8988T (cell line): ENCODE data around the gene HLCS.

Source experiments
- DNase-seq: peaks from one replicate; pipeline ENCODE4 v3.0.0; 2011

HLCS gene

DNA sequence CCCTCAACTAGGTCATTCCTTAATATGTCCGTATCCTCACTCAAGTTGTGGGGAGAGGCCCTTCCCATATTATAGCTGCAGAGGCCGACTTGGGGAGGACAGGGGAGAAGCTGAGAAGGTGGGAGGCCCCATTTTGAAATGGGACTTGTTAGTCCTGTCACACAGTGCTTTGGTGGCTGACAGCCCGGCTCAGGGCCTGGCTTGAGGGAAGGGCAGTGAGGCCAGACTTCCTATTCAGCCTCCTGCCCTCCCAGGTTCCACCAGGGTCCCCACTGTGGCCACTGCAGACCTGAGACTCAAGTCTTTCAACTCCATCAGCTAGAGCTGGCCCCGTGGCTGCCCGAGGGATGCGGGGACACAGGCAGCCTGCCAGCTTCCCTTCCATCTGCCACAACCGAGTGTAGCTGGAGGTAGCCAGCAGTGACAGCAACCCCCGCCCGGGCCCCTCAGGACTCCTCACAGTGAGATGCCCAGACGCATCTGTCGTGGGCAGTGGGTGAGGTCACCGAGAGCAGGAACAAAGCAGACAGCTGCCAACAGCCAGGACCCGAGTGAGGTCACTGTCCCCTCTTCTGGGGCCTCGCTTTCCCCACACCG is 230.6 kb downstream of the HLCS start:
- DNase-seq, result no peak

GRCh38 chr21:36735201-36735515 is 231.3 kb downstream of the HLCS start:
- DNase-seq, result no peak

- DNase-seq, result no peak
Observed at GRCh38 chr21:36734367-36735200, 231.9 kb downstream of the HLCS start.

DNA sequence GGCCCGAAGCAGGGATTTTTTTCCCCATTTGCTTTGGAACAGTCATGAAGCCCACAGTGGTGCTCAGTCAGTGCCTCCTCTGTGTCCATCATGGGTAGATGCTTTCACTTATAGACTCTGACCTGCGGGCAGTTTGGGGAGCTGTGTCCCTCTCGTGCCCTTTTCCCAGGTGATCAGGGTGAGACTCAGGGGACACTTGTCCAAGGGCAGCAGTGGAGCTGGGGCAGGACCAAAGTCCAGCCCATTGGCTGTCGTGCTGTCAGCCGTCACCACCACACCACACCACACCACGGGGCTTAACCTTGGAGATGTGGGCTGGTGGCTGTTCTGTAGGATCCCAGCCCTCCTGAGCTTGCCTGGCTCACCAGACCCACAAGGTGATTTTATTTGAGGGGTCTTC is 232.6 kb downstream of the HLCS start:
- no peak for DNase-seq

- DNase-seq, result no peak
Observed at GRCh38 chr21:36732761-36733160, 233.7 kb downstream of the HLCS start.

- no peak for DNase-seq
Observed at GRCh38 chr21:36732217-36732616, 234.3 kb downstream of the HLCS start.

DNA sequence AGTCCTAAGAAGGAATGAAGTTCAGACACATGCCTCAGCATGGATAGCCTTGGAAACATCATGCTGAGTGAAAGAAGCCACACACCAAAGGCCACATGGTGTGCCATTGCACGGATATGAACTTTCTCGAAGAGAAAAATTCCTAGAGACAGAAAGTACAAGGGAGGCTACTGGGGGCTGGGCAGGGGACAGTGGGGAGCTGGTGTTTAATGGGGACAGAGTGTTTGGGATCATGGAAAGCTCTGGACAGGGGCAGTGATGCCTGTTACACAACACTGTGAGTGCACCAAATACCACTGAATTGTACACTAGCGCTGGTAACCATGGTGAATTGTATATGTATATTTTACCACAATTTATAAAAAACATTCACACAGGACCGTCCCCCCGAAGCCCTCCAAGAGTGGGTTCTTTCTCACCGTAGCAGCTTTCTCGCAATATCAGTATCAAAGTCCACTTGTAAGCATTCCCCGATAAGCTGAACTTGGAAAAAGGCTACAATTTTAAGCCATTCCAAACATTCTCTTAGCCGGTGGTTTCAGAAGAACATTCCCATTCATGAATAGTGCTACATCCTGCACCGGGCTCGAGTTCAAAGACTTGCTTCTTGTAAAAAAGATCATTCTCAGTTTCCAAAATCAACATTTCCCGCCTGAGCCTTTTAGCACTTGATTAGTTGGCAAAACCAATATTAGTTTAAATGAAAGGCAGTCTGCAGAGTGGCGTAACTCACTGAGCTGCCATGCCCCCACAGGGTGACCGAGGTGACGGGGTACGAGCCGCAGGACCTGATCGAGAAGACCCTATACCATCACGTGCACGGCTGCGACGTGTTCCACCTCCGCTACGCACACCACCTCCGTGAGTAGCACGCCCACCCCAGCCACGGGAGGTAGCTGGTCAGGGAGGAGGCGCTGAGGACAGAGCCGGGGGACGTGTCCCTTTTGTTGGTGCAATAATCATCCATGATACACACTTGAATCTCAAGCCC is 235.9 kb downstream of the HLCS start:
- DNase-seq, result no peak

DNA sequence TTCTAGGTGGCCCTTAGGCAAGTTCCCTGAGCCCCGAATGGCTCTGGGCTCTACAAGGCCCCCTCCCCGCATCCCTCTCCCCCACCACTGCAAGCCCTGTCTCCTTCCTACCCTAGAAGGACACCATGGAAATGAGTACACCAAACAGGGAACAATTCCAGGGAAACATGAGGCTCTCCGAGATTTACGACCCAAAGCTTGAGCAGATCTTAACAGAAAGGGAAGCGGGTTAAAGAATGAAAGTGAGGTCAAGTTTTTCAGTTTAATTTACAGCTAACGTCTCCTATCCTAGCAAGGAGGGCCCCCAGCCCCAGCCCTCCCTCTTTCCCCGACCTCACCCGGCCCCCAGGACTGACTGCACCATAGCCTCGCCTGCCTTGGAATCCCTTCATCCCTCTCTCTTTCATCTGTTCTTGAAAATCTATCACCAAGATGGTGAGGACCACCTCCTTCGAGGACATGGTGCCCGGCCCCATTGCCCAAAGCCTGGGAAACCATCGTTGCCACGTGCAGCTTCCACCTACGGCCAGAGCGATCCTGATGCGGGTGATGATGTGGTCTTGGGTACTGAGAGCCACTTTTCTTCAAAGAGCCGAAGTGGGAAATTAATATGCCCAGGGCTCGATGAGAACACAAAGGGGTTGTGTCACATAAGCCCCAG is 237.0 kb downstream of the HLCS start:
- DNase-seq, result no peak

GRCh38 chr21:36728371-36729111 is 237.9 kb downstream of the HLCS start:
- no peak for DNase-seq

DNA sequence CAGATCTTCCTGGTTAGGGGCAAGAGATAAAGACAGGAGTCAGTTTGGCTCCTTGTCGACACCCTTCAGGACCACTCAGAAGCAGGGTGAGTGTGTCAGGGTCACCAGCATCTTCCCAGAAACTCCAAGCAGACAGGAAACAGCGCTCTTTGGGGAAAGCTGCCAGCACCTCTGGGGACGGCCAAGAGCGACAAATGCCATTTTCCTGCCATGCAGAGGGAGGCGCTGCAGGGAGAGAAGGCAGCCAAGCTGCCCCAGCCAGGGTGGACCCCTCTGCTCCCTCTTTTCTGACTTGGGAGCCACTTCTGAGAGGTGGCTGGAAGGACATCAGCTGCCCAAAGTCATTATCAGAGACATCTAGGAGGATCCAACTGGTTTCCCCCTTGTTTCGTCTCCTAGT is 238.6 kb downstream of the HLCS start:
- no peak for DNase-seq

DNA sequence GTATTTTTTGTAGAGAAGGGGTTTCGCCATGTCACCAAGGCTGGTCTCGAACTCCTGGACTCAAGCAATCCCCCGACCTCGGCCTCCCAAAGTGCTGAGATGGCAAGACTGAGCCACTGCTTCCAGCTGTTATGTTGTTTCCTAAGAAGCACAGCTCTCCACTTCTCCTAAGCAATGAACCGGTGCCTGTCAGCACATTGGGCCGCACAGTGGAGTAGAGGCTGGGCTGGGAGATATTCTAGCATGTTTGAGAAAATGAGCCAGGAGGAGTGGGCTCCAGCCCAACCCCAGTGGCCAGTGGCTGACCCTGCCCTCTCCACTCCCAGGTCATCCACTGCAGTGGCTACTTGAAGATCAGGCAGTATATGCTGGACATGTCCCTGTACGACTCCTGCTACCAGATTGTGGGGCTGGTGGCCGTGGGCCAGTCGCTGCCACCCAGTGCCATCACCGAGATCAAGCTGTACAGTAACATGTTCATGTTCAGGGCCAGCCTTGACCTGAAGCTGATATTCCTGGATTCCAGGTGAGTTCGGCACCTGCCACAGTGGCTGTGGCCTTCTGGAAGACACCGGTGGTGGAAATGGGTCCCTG is 240.6 kb downstream of the HLCS start:
- no peak for DNase-seq

- DNase-seq, result no peak
Observed at GRCh38 chr21:36724660-36725059, 241.8 kb downstream of the HLCS start.

DNA sequence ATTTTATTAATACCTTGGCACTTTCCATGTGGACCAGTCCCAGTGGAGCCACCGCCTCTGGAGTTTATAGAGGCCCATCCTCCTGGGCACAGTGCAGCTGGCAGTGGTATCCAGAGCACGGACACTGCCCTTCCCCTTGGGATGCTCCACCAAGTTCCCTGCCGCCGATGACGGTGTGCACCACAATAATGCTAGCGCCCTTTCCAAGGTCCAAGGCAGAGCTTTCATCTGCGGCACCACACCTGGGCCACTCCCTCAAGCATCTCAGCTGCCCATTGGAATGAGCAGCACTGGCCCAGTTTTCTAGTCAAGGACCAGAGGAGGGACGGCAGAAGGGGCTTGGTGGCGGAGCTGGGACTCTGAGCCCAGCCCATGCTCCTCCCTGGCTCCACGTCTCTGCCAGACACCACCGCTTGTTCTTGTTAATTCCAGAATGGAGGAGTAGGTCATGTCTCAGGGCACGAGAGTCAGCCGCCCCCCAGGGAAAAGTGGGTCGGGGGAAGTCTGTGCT is 243.0 kb downstream of the HLCS start:
- no peak for DNase-seq

DNA sequence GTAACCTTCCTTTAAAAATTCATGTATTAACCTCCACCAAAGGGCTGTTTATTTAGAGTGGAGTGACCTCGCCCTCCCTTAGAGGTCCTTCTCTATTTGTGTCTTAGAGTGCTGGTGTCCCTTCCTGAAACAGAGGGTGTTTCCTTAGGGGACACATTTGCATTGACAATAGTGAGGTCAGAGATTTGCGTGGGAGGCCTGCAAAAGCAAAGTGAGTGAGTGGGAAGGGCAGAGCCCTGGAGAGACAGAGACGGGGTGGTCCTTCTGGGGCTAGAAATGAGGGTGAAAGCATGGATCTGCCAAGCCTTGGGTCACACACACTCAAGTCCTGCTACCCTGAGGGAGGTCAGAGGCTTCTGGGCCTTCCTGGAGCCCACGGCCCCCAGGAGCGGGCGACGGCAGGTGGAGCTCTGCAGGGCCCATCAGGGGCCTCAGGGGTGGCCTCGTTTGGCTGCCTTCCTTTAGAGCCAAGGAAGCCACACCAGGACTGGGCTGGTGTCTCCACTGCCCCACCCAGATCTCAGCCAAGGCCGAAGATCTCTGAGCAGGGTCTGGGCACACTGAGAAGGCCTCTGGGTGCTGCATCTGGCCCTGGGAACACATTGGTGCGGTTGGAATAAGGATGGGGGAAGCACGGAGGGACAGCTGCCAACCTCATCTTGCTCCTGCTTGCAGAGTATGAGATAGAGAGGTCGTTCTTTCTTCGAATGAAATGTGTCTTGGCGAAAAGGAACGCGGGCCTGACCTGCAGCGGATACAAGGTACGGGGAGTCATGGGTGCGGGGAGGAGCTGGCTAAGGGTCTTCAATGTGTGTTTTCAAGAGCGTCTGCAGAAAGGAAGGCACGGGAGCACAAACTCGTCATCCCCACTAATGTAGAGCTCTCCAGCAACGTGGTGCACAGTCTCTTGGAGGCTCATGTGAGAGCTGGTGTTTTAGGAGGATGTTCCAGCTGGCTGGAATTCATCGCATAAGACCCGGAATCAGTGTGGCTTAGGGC is 243.8 kb downstream of the HLCS start:
- no peak for DNase-seq

DNA sequence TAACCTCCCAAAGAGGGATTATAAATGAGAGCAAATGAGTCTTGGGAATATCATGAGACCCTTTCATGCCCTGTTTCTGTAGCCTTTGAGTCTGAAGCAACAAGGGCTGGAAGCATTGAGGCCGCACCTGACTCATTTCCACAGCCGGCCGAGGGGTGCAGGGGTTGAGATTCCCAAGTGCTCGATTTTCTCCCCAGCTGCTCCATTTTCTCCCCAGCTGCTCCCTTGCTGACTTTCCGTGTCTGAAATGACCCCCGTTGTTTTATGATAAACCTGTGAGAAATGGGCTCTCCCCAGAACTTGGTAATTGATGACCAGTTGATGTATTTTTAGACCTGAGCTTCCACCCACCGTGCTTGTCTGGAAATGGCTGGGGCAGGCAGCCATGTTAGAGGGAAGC is 244.7 kb downstream of the HLCS start:
- no peak for DNase-seq

- DNase-seq, result no peak
Observed at GRCh38 chr21:36719614-36720013, 246.9 kb downstream of the HLCS start.

GRCh38 chr21:36718951-36719501 is 247.4 kb downstream of the HLCS start:
- no peak for DNase-seq

- DNase-seq, result no peak
Observed at GRCh38 chr21:36717976-36718375, 248.5 kb downstream of the HLCS start.

GRCh38 chr21:36716836-36717235 is 249.6 kb downstream of the HLCS start:
- no peak for DNase-seq

DNA sequence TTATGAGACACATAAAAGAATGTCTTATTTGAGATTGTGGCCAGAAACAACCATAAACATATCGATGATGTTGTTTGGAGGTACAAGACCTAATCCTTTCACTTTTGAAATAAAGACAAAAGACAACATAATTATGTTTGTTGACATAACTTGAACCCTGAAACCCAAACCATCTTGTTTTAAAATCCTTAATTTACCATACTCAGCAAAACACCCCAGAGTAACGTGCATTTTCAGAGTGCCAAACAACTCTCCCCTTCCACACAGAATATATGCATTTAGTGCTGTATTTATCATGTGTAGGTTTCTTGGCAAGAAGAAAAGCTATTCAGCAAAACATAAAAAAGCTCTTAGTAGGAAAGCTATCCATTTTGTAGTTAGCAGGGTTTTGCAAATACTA is 250.1 kb downstream of the HLCS start:
- DNase-seq, result no peak
